Measurements from ENCODE around the gene LYPD4. TPM values are rescaled to one million over a fixed set of nuclear protein-coding genes. Genes with fewer than 3 reads are reported as not detected.

LYPD4 gene
- total RNA-seq, 2 experiments from 2014 or later = not detected

GRCh38 chr19:41795031-41795461, 49.4 kb downstream of the LYPD4 start:
- no peaks in the 10 kb centered on the region for H3K9me2 ChIP-seq (ENCODE audit: insufficient read depth, low read length)
- H3K36me3 ChIP-seq (ENCODE audit: insufficient read depth, low read length) = no peaks in the 10 kb centered on the region
- peaks cover 16% of the 10 kb centered on the region for H3K4me1 ChIP-seq (ENCODE audit: insufficient read depth, low read length, poor library complexity, severe bottlenecking)
- H2AFZ ChIP-seq (ENCODE audit: low read length) = no peak overlapping the region
- no peaks in the 10 kb centered on the region for H3K9me3 ChIP-seq (ENCODE audit: low read length)
- TF ChIP-seq CTCF (conservative IDR thresholded peaks at IDR 0.05; ENCODE audit: low read length) = peak; percentile 94
- TF ChIP-seq EZH2phosphoT487 (IDR thresholded peaks at IDR 0.05; ENCODE audit: borderline replicate concordance, low read depth, low read length) = no peak
- DNase-seq (ENCODE audit: low spot score) = peak; percentile 73
- ChIA-PET CTCF (ENCODE audit: unreplicated experiment) (no interaction called here), POLR2A (interaction anchor here (0.6 to 1.2 kb wide), 4 partner anchors 9 to 16 kb away, joined by 3 to 7 read pairs (median 3); no protein-coding TSS in a partner anchor)
- no peak overlapping the region for H3K4me2 ChIP-seq (ENCODE audit: low read length)
- no peaks in the 10 kb centered on the region for H3K79me2 ChIP-seq (ENCODE audit: insufficient read depth, low read depth, low read length)
- no TSS peak for BruUV-seq (replicated peaks)
- H3K4me3 ChIP-seq (ENCODE audit: low read depth, low read length, poor library complexity, severe bottlenecking) = no peak overlapping the region
- H4K20me1 ChIP-seq (ENCODE audit: insufficient read depth, low read length) = no peaks in the 10 kb centered on the region
- no peak overlapping the region for H3K27ac ChIP-seq (ENCODE audit: low read depth, low read length, poor library complexity, severe bottlenecking)
- intact Hi-C loops (cut with micrococcal nuclease; ENCODE audit: unreplicated experiment) = loop anchor here (10.0 kb wide), 1 partner anchor 160 kb away; the partner anchor contains the start of gene RABAC1

GRCh38 chr19:41793414-41793727, 51.1 kb downstream of the LYPD4 start:
- no peak overlapping the region for H3K27ac ChIP-seq (ENCODE audit: low read depth, low read length, poor library complexity, severe bottlenecking)
- intact Hi-C loops (cut with micrococcal nuclease; ENCODE audit: unreplicated experiment) = loop anchor here (1.0 to 10.0 kb wide), 2 partner anchors 28 to 161 kb away; partner anchors contain the start of gene RABAC1
- H3K36me3 ChIP-seq (ENCODE audit: insufficient read depth, low read length) = no peaks in the 10 kb centered on the region
- H2AFZ ChIP-seq (ENCODE audit: low read length) = no peak overlapping the region
- H3K4me1 ChIP-seq (ENCODE audit: insufficient read depth, low read length, poor library complexity, severe bottlenecking) = peaks cover 2% of the 10 kb centered on the region
- DNase-seq (ENCODE audit: low spot score) = no peak
- H3K79me2 ChIP-seq (ENCODE audit: insufficient read depth, low read depth, low read length) = no peaks in the 10 kb centered on the region
- BruUV-seq (replicated peaks) = no TSS peak
- peak; percentile 58; the same call in 1 of the 2 replicates for TF ChIP-seq CTCF (conservative IDR thresholded peaks at IDR 0.05; ENCODE audit: low read length)
- TF ChIP-seq EZH2phosphoT487 (IDR thresholded peaks at IDR 0.05; ENCODE audit: borderline replicate concordance, low read depth, low read length) = no peak
- ChIA-PET CTCF (ENCODE audit: unreplicated experiment) (interaction anchor here (0.7 to 1.3 kb wide), 2 partner anchors 11 to 27 kb away, joined by 3 to 6 read pairs; no protein-coding TSS in a partner anchor), POLR2A (interaction anchor here (0.6 kb wide), 1 partner anchor 150 kb away, joined by 3 read pairs; no protein-coding TSS in a partner anchor)
- no peaks in the 10 kb centered on the region for H3K9me2 ChIP-seq (ENCODE audit: insufficient read depth, low read length)
- H3K4me2 ChIP-seq (ENCODE audit: low read length) = no peak overlapping the region
- no peaks in the 10 kb centered on the region for H3K9me3 ChIP-seq (ENCODE audit: low read length)
- no peaks in the 10 kb centered on the region for H4K20me1 ChIP-seq (ENCODE audit: insufficient read depth, low read length)
- H3K4me3 ChIP-seq (ENCODE audit: low read depth, low read length, poor library complexity, severe bottlenecking) = no peak overlapping the region

Data from OCI-LY7 (cell line).